SK-N-SH (cell line): ENCODE data around the gene MGA. TPM values are rescaled to one million over a fixed set of nuclear protein-coding genes. Genes with fewer than 3 reads are reported as not detected.
A peak's percentile ranks its signal among the peaks of the same experiment; 100 is the strongest.

Experiments used
- CTCF ChIA-PET: fragments of 300-600, 350-600 bp; formaldehyde crosslinking; extraction: SDS; loops from one replicate; lab custom pipeline; 2021; lab: Yijun Ruan, JAX
- POLR2A ChIA-PET: fragments of 350-600 bp; sonication (Branson Sonifier 250); formaldehyde crosslinking; extraction: SDS; loops from one replicate; lab custom pipeline; 2020; ENCODE audit warnings: antibody characterized with exemption, inconsistent platforms; lab: Yijun Ruan, JAX
- DNase-seq: peaks from one replicate; pipeline ENCODE4 v3.0.0; 2012
- H2AFZ ChIP-seq: fragments of 200-600 bp; sonication (generic); 2 replicates; pipeline ENCODE4 v1.8.1; 2016; ENCODE audit warnings: antibody characterized with exemption, mild to moderate bottlenecking, low read depth
- H3F3A ChIP-seq: fragments of 200-600 bp; sonication (generic); replicated peaks from 2 replicates; pipeline ENCODE3; 2016; ENCODE audit warnings: antibody characterized with exemption, mild to moderate bottlenecking; ENCODE audit not compliant: insufficient read depth
- H3K27ac ChIP-seq, 2 experiments: fragments of 200-500 bp in 1 of 2; fragments of 200-600 bp in 1 of 2; sonication (Bioruptor generic) in 1 of 2; sonication (generic), shearing (Covaris generic) in 1 of 2; 2 replicates each; pipeline versions ENCODE4 v1.5.1 to v1.6.1; 2014 to 2016; ENCODE audit warnings: low read depth in 2 of 2, inconsistent platforms in 1 of 2, low read length in 1 of 2, mild to moderate bottlenecking in 1 of 2, mixed read lengths in 1 of 2
- H3K27me3 ChIP-seq: fragments of 200-600 bp; sonication (generic), shearing (Covaris generic); 2 replicates; pipeline ENCODE4 v1.6.1; 2016; ENCODE audit warnings: mixed run types; ENCODE audit not compliant: insufficient read depth
- H3K36me3 ChIP-seq, 2 experiments: fragments of 200-500 bp in 1 of 2; fragments of 200-600 bp in 1 of 2; sonication (Bioruptor generic) in 1 of 2; sonication (generic) in 1 of 2; replicated peaks in 1 of 2; 2 replicates each; pipeline versions ENCODE3 to v1.5.1; 2014 to 2016; ENCODE audit warnings: low read length in 1 of 2, mild to moderate bottlenecking in 1 of 2; ENCODE audit not compliant: insufficient read depth in 2 of 2, control insufficient read depth in 1 of 2
- H3K4me1 ChIP-seq, 2 experiments: fragments of 200-500 bp in 1 of 2; fragments of 200-600 bp in 1 of 2; sonication (Bioruptor generic) in 1 of 2; sonication (generic), shearing (Covaris generic) in 1 of 2; 2 replicates each; pipeline versions ENCODE4 v1.5.1 to v1.6.1; 2014 to 2016; ENCODE audit warnings: low read depth in 1 of 2, low read length in 1 of 2, mixed run types in 1 of 2; ENCODE audit not compliant: insufficient read depth in 2 of 2, control insufficient read depth in 1 of 2
- H3K4me2 ChIP-seq: fragments of 200-600 bp; sonication (generic), shearing (Covaris generic); 2 replicates; pipeline ENCODE4 v1.6.1; 2017; ENCODE audit warnings: mixed run types
- H3K4me3 ChIP-seq, 2 experiments: fragments of 200-500 bp in 1 of 2; fragments of 200-600 bp in 1 of 2; sonication (Bioruptor generic) in 1 of 2; sonication (generic), shearing (Covaris generic) in 1 of 2; 2 replicates each; pipeline versions ENCODE4 v1.5.1 to v1.8.1; 2014 to 2016; ENCODE audit warnings: low read depth in 2 of 2, inconsistent platforms in 1 of 2, low read length in 1 of 2, mild to moderate bottlenecking in 1 of 2, mixed read lengths in 1 of 2, moderate library complexity in 1 of 2
- H3K79me2 ChIP-seq: fragments of 200-600 bp; sonication (generic); 2 replicates; pipeline ENCODE4 v1.8.1; 2017; ENCODE audit warnings: mild to moderate bottlenecking; ENCODE audit not compliant: insufficient read depth
- H3K9ac ChIP-seq: fragments of 200-600 bp; sonication (generic); 2 replicates; pipeline ENCODE4 v1.6.1; 2017; ENCODE audit warnings: mixed run types
- H3K9me2 ChIP-seq: fragments of 200-600 bp; sonication (generic); 2 replicates; pipeline ENCODE4 v1.6.1; 2017; ENCODE audit warnings: mixed run types
- H3K9me3 ChIP-seq: fragments of 200-600 bp; sonication (generic); 2 replicates; pipeline ENCODE4 v1.6.1; 2017; ENCODE audit warnings: mixed run types, mild to moderate bottlenecking, moderate library complexity
- H4K20me1 ChIP-seq: fragments of 200-600 bp; sonication (generic); 2 replicates; pipeline ENCODE4 v1.6.1; 2017; ENCODE audit warnings: mild to moderate bottlenecking, mixed run types; ENCODE audit not compliant: insufficient read depth
- ELF1 ChIP-seq: IDR thresholded peaks from 2 replicates; pipeline ENCODE4 v1.4.0; 2012
- FOSL2 ChIP-seq: IDR thresholded peaks from 2 replicates; pipeline ENCODE4 v1.4.0; 2012; ENCODE audit warnings: low read depth, mild to moderate bottlenecking, moderate library complexity, borderline replicate concordance
- GATA2 ChIP-seq: sonication (generic); formaldehyde crosslinking; IDR thresholded peaks from 2 replicates; pipeline ENCODE4 v1.5.0; 2020; ENCODE audit warnings: mild to moderate bottlenecking, missing genetic modification reagents
- JUND ChIP-seq: IDR thresholded peaks from 2 replicates; pipeline ENCODE4 v1.4.0; 2012
- MAX ChIP-seq: IDR thresholded peaks from 2 replicates; pipeline ENCODE4 v1.4.0; 2012; ENCODE audit warnings: low read depth
- POLR2AphosphoS5 ChIP-seq: IDR thresholded peaks from 2 replicates; pipeline ENCODE4 v1.6.1; 2012; ENCODE audit warnings: low read depth, low read length
- RAD21 ChIP-seq: IDR thresholded peaks from 2 replicates; pipeline ENCODE4 v1.6.1; 2012; ENCODE audit warnings: mild to moderate bottlenecking, low read length
- RCOR1 ChIP-seq: fragments of 150-350 bp; IDR thresholded peaks from 2 replicates; pipeline ENCODE4 v1.6.1; 2017; ENCODE audit warnings: antibody characterized with exemption, low read length
- TAF1 ChIP-seq: IDR thresholded peaks from 2 replicates; pipeline ENCODE4 v1.6.1; 2012; ENCODE audit warnings: low read depth, mild to moderate bottlenecking, low read length, moderate library complexity, borderline replicate concordance
- USF1 ChIP-seq: IDR thresholded peaks from 2 replicates; pipeline ENCODE4 v1.4.0; 2012; ENCODE audit warnings: low read depth, borderline replicate concordance
- ZBTB33 ChIP-seq: IDR thresholded peaks from 2 replicates; pipeline ENCODE4 v1.4.0; 2012; ENCODE audit warnings: low read depth, borderline replicate concordance
- WGBS: methylation state at CpG from one replicate; pipeline ENCODE4 v1.1.6; 2017; ENCODE audit warnings: low lambda C conversion rate; 5-methylcytosine and 5-hydroxymethylcytosine counted together
- polyA plus RNA-seq, 3 experiments: library from polyadenylated mRNA; depleted of rRNA; stranded (reverse); fragments of >200 nt; gene quantifications; 2 replicates each; pipeline ENCODE4 v1.2.3, GENCODE V29; 2012
- TF ChIP-seq, protein P1 (sequence below): fragments of 150-350 bp; IDR thresholded peaks from 2 replicates; pipeline ENCODE4 v1.6.1; 2017; ENCODE audit warnings: antibody characterized with exemption, low read length, low read depth, borderline replicate concordance
- TF ChIP-seq, protein P2 (sequence below): fragments of 150-350 bp; IDR thresholded peaks from 2 replicates; pipeline ENCODE4 v1.6.1; 2016; ENCODE audit warnings: mild to moderate bottlenecking, low read depth, low read length

MGA gene
- polyA plus RNA-seq, 1 of the 3 experiments (the other 2 are of a cell fraction), result 2.3 TPM

- no peak overlapping the region for H3K9ac ChIP-seq
- no peak overlapping the region for H2AFZ ChIP-seq
- H4K20me1 ChIP-seq, result no peaks in the 10 kb centered on the region
- peaks cover 13% of the 10 kb centered on the region for H3F3A ChIP-seq
- peaks cover 46 to 66% of the 10 kb centered on the region in 2 experiments for H3K36me3 ChIP-seq
- H3K4me2 ChIP-seq, result no peak overlapping the region
- ChIA-PET CTCF (interaction anchor here (1.5 kb wide), 1 partner anchor 40 kb away, joined by 3 read pairs; no protein-coding TSS in a partner anchor), POLR2A (no interaction called here)
- H3K27me3 ChIP-seq, result no peaks in the 10 kb centered on the region
- WGBS, result 100% methylated on average over 1 of the region's 1 CpG
- no peaks in the 10 kb centered on the region for H3K4me1 ChIP-seq
- H3K79me2 ChIP-seq, result no peaks in the 10 kb centered on the region; the same call in 1 of the 2 replicates
- no peaks in the 10 kb centered on the region for H3K9me3 ChIP-seq
- no peak for DNase-seq
- no peaks in the 10 kb centered on the region for H3K9me2 ChIP-seq
- no peak overlapping the region for H3K4me3 ChIP-seq
- TF ChIP-seq ELF1, result no peak
- no peak for TF ChIP-seq TAF1
- TF ChIP-seq RAD21, result no peak
- no peak for TF ChIP-seq MAX
- TF ChIP-seq RCOR1, result no peak
- H3K27ac ChIP-seq, result no peak overlapping the region
These were observed 72.3 kb downstream of the MGA start for GRCh38 chr15:41732483-41732882.

DNA sequence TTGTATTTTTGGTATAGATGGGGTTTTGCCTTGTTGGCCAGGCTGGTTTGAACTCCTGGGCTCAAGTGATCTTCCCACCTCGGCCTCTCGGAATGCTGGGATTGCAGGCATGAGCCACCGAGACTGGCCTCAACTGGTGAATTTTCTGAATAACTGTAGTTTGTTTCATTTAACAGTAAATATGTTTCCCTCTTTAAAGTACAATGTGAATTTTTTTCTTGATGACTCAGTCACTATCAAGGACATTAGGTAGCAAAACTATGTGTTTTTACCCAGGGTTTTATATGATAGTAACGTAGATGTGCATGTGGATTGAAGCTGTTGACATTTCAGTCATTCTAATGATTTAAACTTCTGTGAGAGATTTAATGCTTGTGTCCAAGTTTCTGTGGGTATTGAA is 73.9 kb downstream of the MGA start:
- DNase-seq, result no peak
- H3K9me2 ChIP-seq, result no peaks in the 10 kb centered on the region
- peaks cover 43 to 60% of the 10 kb centered on the region in 2 experiments for H3K36me3 ChIP-seq
- no peaks in the 10 kb centered on the region for H3K4me1 ChIP-seq
- H3K9me3 ChIP-seq, result no peaks in the 10 kb centered on the region
- H3K4me2 ChIP-seq, result no peak overlapping the region
- no peaks in the 10 kb centered on the region for H4K20me1 ChIP-seq
- no peaks in the 10 kb centered on the region for H3K27me3 ChIP-seq
- H3K79me2 ChIP-seq, result no peaks in the 10 kb centered on the region; the same call in 1 of the 2 replicates
- no peak overlapping the region for H3K9ac ChIP-seq
- no peak overlapping the region for H3K4me3 ChIP-seq
- ChIA-PET POLR2A (no interaction called here), CTCF (no interaction called here)
- H3K27ac ChIP-seq, result no peak overlapping the region; a peak in 1 of 4 replicates
- peaks cover 5% of the 10 kb centered on the region for H3F3A ChIP-seq
- TF ChIP-seq, protein P1, sequence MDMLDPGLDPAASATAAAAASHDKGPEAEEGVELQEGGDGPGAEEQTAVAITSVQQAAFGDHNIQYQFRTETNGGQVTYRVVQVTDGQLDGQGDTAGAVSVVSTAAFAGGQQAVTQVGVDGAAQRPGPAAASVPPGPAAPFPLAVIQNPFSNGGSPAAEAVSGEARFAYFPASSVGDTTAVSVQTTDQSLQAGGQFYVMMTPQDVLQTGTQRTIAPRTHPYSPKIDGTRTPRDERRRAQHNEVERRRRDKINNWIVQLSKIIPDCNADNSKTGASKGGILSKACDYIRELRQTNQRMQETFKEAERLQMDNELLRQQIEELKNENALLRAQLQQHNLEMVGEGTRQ, result no peak
- peak; percentile 24; the same call in 1 of the 2 replicates for TF ChIP-seq JUND
- 80% methylated on average over 4 of the region's 4 CpGs for WGBS
- H2AFZ ChIP-seq, result no peak overlapping the region

- ChIA-PET CTCF (no interaction called here), POLR2A (no interaction called here)
- 93% methylated on average over 4 of the region's 4 CpGs for WGBS
- Histone ChIP-seq H3K79me2 (no peaks in the 10 kb centered on the region; the same call in 1 of the 2 replicates), H3K36me3 (peaks cover 53 to 61% of the 10 kb centered on the region in 2 experiments), H3K4me2 (no peak overlapping the region), H3K27ac (no peak overlapping the region), H2AFZ (no peak overlapping the region), H3K9ac (no peak overlapping the region), H4K20me1 (no peaks in the 10 kb centered on the region), H3K4me3 (no peak overlapping the region), H3K9me2 (no peaks in the 10 kb centered on the region), H3F3A (peaks cover 5% of the 10 kb centered on the region), H3K27me3 (no peaks in the 10 kb centered on the region), H3K4me1 (no peaks in the 10 kb centered on the region), H3K9me3 (no peaks in the 10 kb centered on the region)
- no peak for DNase-seq
- TF ChIP-seq USF1, result no peak
- TF ChIP-seq, protein P2, sequence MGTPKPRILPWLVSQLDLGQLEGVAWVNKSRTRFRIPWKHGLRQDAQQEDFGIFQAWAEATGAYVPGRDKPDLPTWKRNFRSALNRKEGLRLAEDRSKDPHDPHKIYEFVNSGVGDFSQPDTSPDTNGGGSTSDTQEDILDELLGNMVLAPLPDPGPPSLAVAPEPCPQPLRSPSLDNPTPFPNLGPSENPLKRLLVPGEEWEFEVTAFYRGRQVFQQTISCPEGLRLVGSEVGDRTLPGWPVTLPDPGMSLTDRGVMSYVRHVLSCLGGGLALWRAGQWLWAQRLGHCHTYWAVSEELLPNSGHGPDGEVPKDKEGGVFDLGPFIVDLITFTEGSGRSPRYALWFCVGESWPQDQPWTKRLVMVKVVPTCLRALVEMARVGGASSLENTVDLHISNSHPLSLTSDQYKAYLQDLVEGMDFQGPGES, result no peak
- no peak for TF ChIP-seq GATA2
- TF ChIP-seq FOSL2, result no peak
- no peak for TF ChIP-seq ZBTB33
- TF ChIP-seq POLR2AphosphoS5, result no peak
- TF ChIP-seq TAF1, result no peak
These were observed 74.8 kb downstream of the MGA start for GRCh38 chr15:41735046-41735445.
